A549 (cell line): ENCODE measurements around the gene GALNTL6. TPM values are rescaled to one million over a fixed set of nuclear protein-coding genes. Genes with fewer than 3 reads are reported as not detected.

Experiments used
- ATAC-seq, 2 experiments: fragments of 200-7000 bp in 1 of 2; fragments of >200 bp in 1 of 2; cut with Nextera tagmentation in 1 of 2; cut with Tn5 transposase in 1 of 2; 3 replicates each; pipeline versions ENCODE4 v1.8.0 to v1.9.1; 2018 to 2020; ENCODE audit warnings: mild to moderate bottlenecking in 1 of 2, moderate library complexity in 1 of 2
- CTCF ChIA-PET: fragments of 300-600 bp; sonication (Branson Sonifier 250); formaldehyde crosslinking; extraction: SDS; loops from one replicate; lab custom pipeline; 2021; ENCODE audit warnings: antibody characterized with exemption, inconsistent platforms; lab: Yijun Ruan, JAX
- POLR2A ChIA-PET: fragments of 350-600 bp; formaldehyde crosslinking; extraction: SDS; loops from one replicate; lab custom pipeline; 2021; ENCODE audit warnings: antibody characterized with exemption, inconsistent platforms; lab: Yijun Ruan, JAX
- DNase-seq, 2 experiments: peaks; one replicate each; pipeline versions ENCODE4 v3.0.0 to v3.0.0-alpha.2; 2011 to 2016; ENCODE audit warnings: low read depth in 1 of 2, low spot score in 1 of 2
- FAIRE-seq: peaks from 2 replicates; lab custom pipeline; 2011; peaks lifted over from hg19 to GRCh38; lab: Jason Lieb, UNC
- H3K27ac ChIP-seq, 2 experiments: fragments of >200 bp; sonication (Bioruptor Twin); formaldehyde crosslinking; 3 replicates each; pipeline ENCODE4 v1.5.1; 2016 to 2017
- H3K4me1 ChIP-seq: fragments of >200 bp; sonication (Bioruptor Twin); formaldehyde crosslinking; 3 replicates; pipeline ENCODE4 v1.6.1; 2016
- H3K4me2 ChIP-seq: fragments of >200 bp; sonication (Bioruptor Twin); formaldehyde crosslinking; 3 replicates; pipeline ENCODE4 v1.6.1; 2016
- H3K4me3 ChIP-seq: fragments of >200 bp; sonication (Bioruptor Twin); formaldehyde crosslinking; 3 replicates; pipeline ENCODE4 v1.5.1; 2016
- H3K9me3 ChIP-seq: fragments of >200 bp; sonication (Bioruptor Twin); formaldehyde crosslinking; 3 replicates; pipeline ENCODE4 v1.6.1; 2016
- BCL3 ChIP-seq: fragments of >200 bp; sonication (Bioruptor Twin); formaldehyde crosslinking; IDR thresholded peaks from 3 replicates; pipeline ENCODE4 v1.6.1; 2016
- CBX2 ChIP-seq: fragments of 200-600 bp; sonication (generic); IDR thresholded peaks from 2 replicates; pipeline ENCODE4 v1.6.1; 2016; ENCODE audit warnings: low read depth, mild to moderate bottlenecking, borderline replicate concordance
- CHD2 ChIP-seq: fragments of 150-350 bp; IDR thresholded peaks from 2 replicates; pipeline ENCODE4 v1.6.1; 2014; ENCODE audit warnings: low read length; ENCODE audit not compliant: partially characterized antibody
- ESRRA ChIP-seq: fragments of 150-350 bp; IDR thresholded peaks from 2 replicates; pipeline ENCODE4 v1.6.1; 2014; ENCODE audit warnings: mild to moderate bottlenecking, low read length, borderline replicate concordance
- HOXB5 ChIP-seq: fragments of 250-450 bp; sonication (Bioruptor Pico); IDR thresholded peaks from 2 replicates; pipeline ENCODE4 v1.5.0; 2020; ENCODE audit warnings: mild to moderate bottlenecking, moderate library complexity
- MYC ChIP-seq: IDR thresholded peaks from 2 replicates; pipeline ENCODE4 v1.6.1; 2012; ENCODE audit warnings: mild to moderate bottlenecking, inconsistent platforms, low read length, improper control_type of control experiment, borderline replicate concordance
- NPAS2 ChIP-seq: fragments of 250-450 bp; sonication (Bioruptor Pico); IDR thresholded peaks from 2 replicates; pipeline ENCODE4 v1.8.0; 2022; ENCODE audit warnings: mild to moderate bottlenecking, moderate library complexity, borderline replicate concordance
- NR3C1 ChIP-seq: fragments of >200 bp; sonication (Bioruptor Twin); formaldehyde crosslinking; IDR thresholded peaks from 3 replicates; pipeline ENCODE4 v1.6.1; 2017
- PBX3 ChIP-seq: IDR thresholded peaks from 2 replicates; pipeline ENCODE4 v1.6.1; 2012
- PHF8 ChIP-seq: fragments of 200-600 bp; sonication (generic); IDR thresholded peaks from 2 replicates; pipeline ENCODE4 v1.6.1; 2016; ENCODE audit warnings: low read depth, mild to moderate bottlenecking, antibody characterized with exemption, moderate library complexity, borderline replicate concordance
- RFX5 ChIP-seq: fragments of 450-650 bp; IDR thresholded peaks from 2 replicates; pipeline ENCODE4 v1.7.1; 2014; ENCODE audit warnings: antibody characterized with exemption, mild to moderate bottlenecking, moderate library complexity
- RNF2 ChIP-seq: fragments of 200-600 bp; sonication (generic); IDR thresholded peaks from 2 replicates; pipeline ENCODE4 v1.6.1; 2016; ENCODE audit warnings: low read depth, mild to moderate bottlenecking, antibody characterized with exemption, moderate library complexity, borderline replicate concordance
- TFCP2L1 ChIP-seq: fragments of 250-450 bp; sonication (Bioruptor Pico); IDR thresholded peaks from 2 replicates; pipeline ENCODE4 v1.5.0; 2021; ENCODE audit warnings: mild to moderate bottlenecking
- ZNF302 ChIP-seq: fragments of 250-450 bp; sonication (Bioruptor Pico); IDR thresholded peaks from 2 replicates; pipeline ENCODE4 v1.9.0; 2021; ENCODE audit warnings: inconsistent platforms, mild to moderate bottlenecking, moderate library complexity
- ZSCAN20 ChIP-seq: fragments of 250-450 bp; sonication (Bioruptor Pico); IDR thresholded peaks from 2 replicates; pipeline ENCODE4 v1.8.0; 2022; ENCODE audit warnings: mild to moderate bottlenecking, moderate library complexity
- WGBS: methylation state at CpG from one replicate; pipeline ENCODE4 v1.1.6; 2017; ENCODE audit errors: missing lambda C conversion rate; 5-methylcytosine and 5-hydroxymethylcytosine counted together
- polyA plus RNA-seq, 4 experiments: library from polyadenylated mRNA; depleted of rRNA in 3 of 4; stranded (reverse); fragments of >200 nt; fragmentation: RNase III in 1 of 4; extraction: RNeasy Plus Mini Kit Qiagen cat#74134 plus additional on column Dnase treatment in 1 of 4; gene quantifications; 2 replicates in 3 of 4; 3 replicates in 1 of 4; pipeline ENCODE4 v1.2.3, GENCODE V29; 2011 to 2017
- TF ChIP-seq, protein P1 (sequence below): fragments of 150-350 bp; IDR thresholded peaks from 2 replicates; pipeline ENCODE4 v1.6.1; 2014; ENCODE audit warnings: low read depth, mild to moderate bottlenecking, low read length
- TF ChIP-seq, protein P2 (sequence below): fragments of >200 bp; sonication (Bioruptor Twin); formaldehyde crosslinking; IDR thresholded peaks from 2 replicates; pipeline ENCODE4 v1.6.1; 2016
- TF ChIP-seq, protein P3 (sequence below): fragments of 200-600 bp; sonication (generic); IDR thresholded peaks from 2 replicates; pipeline ENCODE4 v1.6.1; 2016; ENCODE audit warnings: antibody characterized with exemption, mild to moderate bottlenecking, moderate library complexity
- TF ChIP-seq, protein P4 (sequence below): fragments of 450-650 bp; IDR thresholded peaks from 2 replicates; pipeline ENCODE4 v1.6.1; 2014; ENCODE audit warnings: antibody characterized with exemption
- TF ChIP-seq, protein P5 (sequence below): fragments of 250-450 bp; sonication (Bioruptor Pico); IDR thresholded peaks from 2 replicates; pipeline ENCODE4 v1.5.0; 2021; ENCODE audit warnings: mild to moderate bottlenecking, moderate library complexity, borderline replicate concordance

Gene GALNTL6
- polyA plus RNA-seq, 2 of the 4 experiments (the other 2 are of a cell fraction), result 0.06 to 0.49 TPM

DNA sequence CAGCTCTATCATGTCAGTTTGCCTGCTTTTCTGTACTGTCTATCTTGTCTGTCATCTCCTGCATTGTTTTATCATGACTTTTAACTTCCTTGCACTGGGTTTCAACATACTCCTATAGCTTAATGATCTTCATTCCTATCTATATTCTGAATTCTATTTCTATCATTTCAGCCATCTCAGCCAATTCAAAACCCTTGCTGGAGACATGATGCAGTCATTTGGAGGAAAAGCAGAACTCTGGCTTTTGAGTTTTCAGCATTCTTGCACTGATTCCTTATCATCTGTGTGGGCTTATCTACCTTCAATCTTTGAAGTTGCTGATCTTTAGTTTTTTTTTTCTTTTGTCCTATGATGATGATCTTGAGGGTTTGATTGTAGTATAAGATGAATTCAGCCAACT is 861.6 kb downstream of the GALNTL6 start:
- FAIRE-seq, result no peak
- POLR2A ChIA-PET, result no interaction called here
- TF ChIP-seq HOXB5, result no peak
- no peak for TF ChIP-seq RFX5
- TF ChIP-seq, protein P1, sequence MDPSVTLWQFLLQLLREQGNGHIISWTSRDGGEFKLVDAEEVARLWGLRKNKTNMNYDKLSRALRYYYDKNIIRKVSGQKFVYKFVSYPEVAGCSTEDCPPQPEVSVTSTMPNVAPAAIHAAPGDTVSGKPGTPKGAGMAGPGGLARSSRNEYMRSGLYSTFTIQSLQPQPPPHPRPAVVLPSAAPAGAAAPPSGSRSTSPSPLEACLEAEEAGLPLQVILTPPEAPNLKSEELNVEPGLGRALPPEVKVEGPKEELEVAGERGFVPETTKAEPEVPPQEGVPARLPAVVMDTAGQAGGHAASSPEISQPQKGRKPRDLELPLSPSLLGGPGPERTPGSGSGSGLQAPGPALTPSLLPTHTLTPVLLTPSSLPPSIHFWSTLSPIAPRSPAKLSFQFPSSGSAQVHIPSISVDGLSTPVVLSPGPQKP, result no peak
- no peak for TF ChIP-seq BCL3
- TF ChIP-seq, protein P2, sequence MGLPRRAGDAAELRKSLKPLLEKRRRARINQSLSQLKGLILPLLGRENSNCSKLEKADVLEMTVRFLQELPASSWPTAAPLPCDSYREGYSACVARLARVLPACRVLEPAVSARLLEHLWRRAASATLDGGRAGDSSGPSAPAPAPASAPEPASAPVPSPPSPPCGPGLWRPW, result no peak
- no peak for TF ChIP-seq NPAS2 (CRISPR knock-in tag)
- no peak for TF ChIP-seq RNF2
- no peak for TF ChIP-seq ZSCAN20 (CRISPR knock-in tag)
- no peak for TF ChIP-seq CBX2
- TF ChIP-seq PHF8, result no peak
- TF ChIP-seq, all 56 proteins: peak for 0
- Histone ChIP-seq H3K27ac (no peak overlapping the region), H3K4me2 (no peak overlapping the region), H3K4me3 (no peak overlapping the region), H3K4me1 (no peaks in the 10 kb centered on the region), H3K9me3 (no peaks in the 10 kb centered on the region)
- no peak for DNase-seq
- no peak for ATAC-seq
- CTCF ChIA-PET, result no interaction called here

DNA sequence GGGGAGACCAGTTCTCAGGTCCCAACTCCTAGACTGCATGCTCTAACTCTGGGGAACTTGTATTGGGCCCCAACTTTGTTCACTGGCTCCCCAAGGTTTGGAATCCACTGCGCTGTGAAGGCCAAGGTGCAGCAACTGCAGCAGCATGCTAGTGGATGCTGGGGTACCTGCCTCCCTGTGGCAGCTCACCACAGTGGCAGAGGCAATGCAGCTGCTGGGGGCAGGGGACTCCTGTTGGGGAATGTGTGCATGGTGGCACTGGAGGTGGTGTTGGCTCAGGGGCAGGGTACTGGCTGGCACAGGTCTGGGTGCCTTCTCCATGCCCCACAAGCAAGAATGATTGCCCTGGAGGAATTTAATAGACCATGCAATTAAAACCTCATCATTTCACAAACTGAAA is 862.0 kb downstream of the GALNTL6 start:
- no peaks in the 10 kb centered on the region for H3K4me1 ChIP-seq
- H3K4me2 ChIP-seq, result no peak overlapping the region
- POLR2A ChIA-PET, result no interaction called here
- FAIRE-seq (no peak), DNase-seq (no peak), ATAC-seq (no peak)
- no peaks in the 10 kb centered on the region for H3K9me3 ChIP-seq
- CTCF ChIA-PET, result no interaction called here
- TF ChIP-seq ZNF302 (CRISPR knock-in tag) (no peak), NR3C1 (no peak), MYC (no peak), TFCP2L1 (CRISPR knock-in tag) (no peak), CHD2 (no peak), PBX3 (no peak), ESRRA (no peak)
- TF ChIP-seq, protein P3, sequence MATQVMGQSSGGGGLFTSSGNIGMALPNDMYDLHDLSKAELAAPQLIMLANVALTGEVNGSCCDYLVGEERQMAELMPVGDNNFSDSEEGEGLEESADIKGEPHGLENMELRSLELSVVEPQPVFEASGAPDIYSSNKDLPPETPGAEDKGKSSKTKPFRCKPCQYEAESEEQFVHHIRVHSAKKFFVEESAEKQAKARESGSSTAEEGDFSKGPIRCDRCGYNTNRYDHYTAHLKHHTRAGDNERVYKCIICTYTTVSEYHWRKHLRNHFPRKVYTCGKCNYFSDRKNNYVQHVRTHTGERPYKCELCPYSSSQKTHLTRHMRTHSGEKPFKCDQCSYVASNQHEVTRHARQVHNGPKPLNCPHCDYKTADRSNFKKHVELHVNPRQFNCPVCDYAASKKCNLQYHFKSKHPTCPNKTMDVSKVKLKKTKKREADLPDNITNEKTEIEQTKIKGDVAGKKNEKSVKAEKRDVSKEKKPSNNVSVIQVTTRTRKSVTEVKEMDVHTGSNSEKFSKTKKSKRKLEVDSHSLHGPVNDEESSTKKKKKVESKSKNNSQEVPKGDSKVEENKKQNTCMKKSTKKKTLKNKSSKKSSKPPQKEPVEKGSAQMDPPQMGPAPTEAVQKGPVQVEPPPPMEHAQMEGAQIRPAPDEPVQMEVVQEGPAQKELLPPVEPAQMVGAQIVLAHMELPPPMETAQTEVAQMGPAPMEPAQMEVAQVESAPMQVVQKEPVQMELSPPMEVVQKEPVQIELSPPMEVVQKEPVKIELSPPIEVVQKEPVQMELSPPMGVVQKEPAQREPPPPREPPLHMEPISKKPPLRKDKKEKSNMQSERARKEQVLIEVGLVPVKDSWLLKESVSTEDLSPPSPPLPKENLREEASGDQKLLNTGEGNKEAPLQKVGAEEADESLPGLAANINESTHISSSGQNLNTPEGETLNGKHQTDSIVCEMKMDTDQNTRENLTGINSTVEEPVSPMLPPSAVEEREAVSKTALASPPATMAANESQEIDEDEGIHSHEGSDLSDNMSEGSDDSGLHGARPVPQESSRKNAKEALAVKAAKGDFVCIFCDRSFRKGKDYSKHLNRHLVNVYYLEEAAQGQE, result no peak
- TF ChIP-seq, protein P4, sequence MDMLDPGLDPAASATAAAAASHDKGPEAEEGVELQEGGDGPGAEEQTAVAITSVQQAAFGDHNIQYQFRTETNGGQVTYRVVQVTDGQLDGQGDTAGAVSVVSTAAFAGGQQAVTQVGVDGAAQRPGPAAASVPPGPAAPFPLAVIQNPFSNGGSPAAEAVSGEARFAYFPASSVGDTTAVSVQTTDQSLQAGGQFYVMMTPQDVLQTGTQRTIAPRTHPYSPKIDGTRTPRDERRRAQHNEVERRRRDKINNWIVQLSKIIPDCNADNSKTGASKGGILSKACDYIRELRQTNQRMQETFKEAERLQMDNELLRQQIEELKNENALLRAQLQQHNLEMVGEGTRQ, result no peak
- TF ChIP-seq, protein P5, sequence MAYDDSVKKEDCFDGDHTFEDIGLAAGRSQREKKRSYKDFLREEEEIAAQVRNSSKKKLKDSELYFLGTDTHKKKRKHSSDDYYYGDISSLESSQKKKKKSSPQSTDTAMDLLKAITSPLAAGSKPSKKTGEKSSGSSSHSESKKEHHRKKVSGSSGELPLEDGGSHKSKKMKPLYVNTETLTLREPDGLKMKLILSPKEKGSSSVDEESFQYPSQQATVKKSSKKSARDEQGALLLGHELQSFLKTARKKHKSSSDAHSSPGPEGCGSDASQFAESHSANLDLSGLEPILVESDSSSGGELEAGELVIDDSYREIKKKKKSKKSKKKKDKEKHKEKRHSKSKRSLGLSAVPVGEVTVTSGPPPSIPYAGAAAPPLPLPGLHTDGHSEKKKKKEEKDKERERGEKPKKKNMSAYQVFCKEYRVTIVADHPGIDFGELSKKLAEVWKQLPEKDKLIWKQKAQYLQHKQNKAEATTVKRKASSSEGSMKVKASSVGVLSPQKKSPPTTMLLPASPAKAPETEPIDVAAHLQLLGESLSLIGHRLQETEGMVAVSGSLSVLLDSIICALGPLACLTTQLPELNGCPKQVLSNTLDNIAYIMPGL (CRISPR knock-in tag), result no peak
- WGBS, result no CpG with 5 or more reads among the region's 1 CpG
- H3K27ac ChIP-seq, result no peak overlapping the region
- H3K4me3 ChIP-seq, result no peak overlapping the region
